Duodenal mucosa (tissue), 2 donors: ENCODE results near the gene RELT.

Source experiments
- H3K27ac ChIP-seq: one replicate; pipeline ENCODE4 v1.7.0; 2013; ENCODE audit warnings: low read depth, low read length
- H3K27me3 ChIP-seq, 2 donors: one replicate each; pipeline ENCODE4 v1.7.0; 2013; ENCODE audit warnings: low read length in 2 of 2, control low read depth in 1 of 2; ENCODE audit not compliant: insufficient read depth in 2 of 2, control insufficient read depth in 1 of 2
- H3K36me3 ChIP-seq, 2 donors: one replicate each; pipeline ENCODE4 v1.7.0; 2013; ENCODE audit warnings: low read length in 2 of 2, control low read depth in 1 of 2; ENCODE audit not compliant: insufficient read depth in 2 of 2, control insufficient read depth in 1 of 2
- H3K4me1 ChIP-seq, 2 donors: one replicate each; pipeline ENCODE4 v1.7.0; 2013; ENCODE audit warnings: low read length in 2 of 2, control low read depth in 1 of 2; ENCODE audit not compliant: insufficient read depth in 2 of 2, control insufficient read depth in 1 of 2
- H3K4me3 ChIP-seq, 2 donors: one replicate each; pipeline ENCODE4 v1.7.0; 2013; ENCODE audit warnings: low read length in 2 of 2, low read depth in 1 of 2
- H3K9ac ChIP-seq, 2 donors: one replicate each; pipeline ENCODE4 v1.7.0; 2013; ENCODE audit warnings: low read length in 2 of 2, low read depth in 1 of 2
- H3K9me3 ChIP-seq, 2 donors: one replicate each; pipeline ENCODE4 v1.7.0; 2013; ENCODE audit warnings: low read length in 2 of 2, control low read depth in 1 of 2; ENCODE audit not compliant: control insufficient read depth in 1 of 2

RELT gene

DNA sequence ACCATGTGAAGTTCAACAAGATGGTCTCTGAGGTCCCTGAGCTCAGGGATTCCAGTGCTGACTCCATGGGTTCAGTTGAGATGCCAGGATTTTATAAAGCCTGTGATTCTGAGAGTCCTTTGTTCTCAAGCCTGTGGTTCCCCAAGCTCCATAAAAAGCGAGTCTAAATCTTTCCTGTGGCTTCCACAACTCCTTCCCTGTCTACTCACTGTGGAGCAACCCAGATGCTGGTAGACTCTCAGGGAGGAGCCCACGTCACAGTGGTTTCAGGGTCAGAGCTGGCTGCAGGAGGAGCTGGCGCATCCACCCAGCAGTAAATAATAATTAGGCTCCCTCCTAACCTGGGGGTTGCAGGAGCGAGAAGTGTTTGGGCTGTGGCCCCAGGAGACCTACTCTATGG is 2.0 kb upstream of the RELT start:
- Histone ChIP-seq H3K9ac (no peak overlapping the region), H3K36me3 (no peaks in the 10 kb centered on the region), H3K27me3 (no peaks in the 10 kb centered on the region), H3K4me1 (peaks cover 4 to 21% of the 10 kb centered on the region in 2 donors), H3K4me3 (no peak overlapping the region), H3K9me3 (no peaks in the 10 kb centered on the region), H3K27ac (no peak overlapping the region)

DNA sequence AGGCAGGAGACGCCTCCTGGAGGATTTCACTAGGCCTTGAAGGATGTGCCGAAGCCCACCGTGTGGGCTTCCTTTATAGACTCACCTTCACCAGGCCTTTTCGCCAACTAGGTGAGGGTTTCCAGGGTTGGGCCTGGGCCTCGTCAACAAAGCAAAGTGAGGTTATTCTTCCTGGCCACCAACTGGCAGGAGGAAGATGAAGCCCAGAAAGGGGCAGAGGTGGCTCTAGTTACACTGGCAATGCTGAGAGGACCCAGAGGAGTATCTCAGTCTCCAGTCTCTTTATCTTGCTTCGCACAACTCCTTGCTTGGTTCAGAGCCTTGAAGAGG is 404 bp upstream of the RELT start:
- H3K27me3 ChIP-seq = no peaks in the 10 kb centered on the region
- no peaks in the 10 kb centered on the region for H3K9me3 ChIP-seq
- H3K4me1 ChIP-seq = peaks cover 4 to 23% of the 10 kb centered on the region in 2 donors
- H3K27ac ChIP-seq = peak overlapping the region; percentile 17
- H3K9ac ChIP-seq = peak overlapping the region in 1 of 2 donors; percentile 18
- no peak overlapping the region for H3K4me3 ChIP-seq
- no peaks in the 10 kb centered on the region for H3K36me3 ChIP-seq

DNA sequence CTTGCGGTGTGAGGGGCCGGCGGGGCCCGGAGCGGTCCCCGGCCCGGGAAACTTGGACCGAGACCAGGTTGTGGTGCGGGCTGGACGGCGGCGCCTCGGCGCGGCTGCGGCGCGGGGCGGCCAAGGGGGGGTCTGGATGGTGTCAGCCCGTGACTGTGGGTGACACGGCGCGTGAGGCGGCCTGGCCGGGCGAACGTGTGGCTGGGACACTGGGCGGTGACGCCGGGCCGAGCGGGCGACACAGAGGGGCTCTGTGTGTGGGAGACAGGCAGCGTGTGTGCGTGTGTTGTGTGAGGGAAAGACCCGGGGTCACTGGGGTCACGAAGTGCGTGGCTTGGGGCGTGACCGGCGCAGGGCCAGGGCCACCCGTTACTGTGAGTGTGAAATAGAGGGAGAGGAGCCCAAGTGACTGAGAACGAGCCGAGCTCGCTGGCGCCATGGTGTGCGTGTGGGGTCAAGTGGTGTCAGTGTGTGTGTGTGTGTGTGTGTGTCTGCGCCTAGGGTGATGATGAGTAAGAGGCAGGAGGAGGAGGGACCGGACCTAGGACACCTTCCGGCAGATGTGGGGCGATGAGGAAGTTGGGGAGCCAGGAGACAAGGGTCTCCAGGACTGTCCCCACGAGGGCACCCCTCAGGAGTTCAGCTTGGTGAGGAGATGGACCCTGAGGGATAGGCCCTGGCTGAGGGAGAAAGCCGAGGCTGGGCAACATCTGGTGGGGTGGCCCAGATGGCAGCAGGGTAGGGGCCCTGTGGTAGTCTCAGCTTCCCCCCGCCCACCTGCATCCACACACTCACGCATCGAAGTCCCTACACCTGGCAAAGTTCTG is 817 bp downstream of the RELT start:
- Histone ChIP-seq H3K9me3 (no peaks in the 10 kb centered on the region), H3K9ac (peak overlapping the region; percentile 81 to 97), H3K4me3 (peak overlapping the region; percentile 74 to 89), H3K4me1 (peaks cover 10 to 23% of the 10 kb centered on the region in 2 donors), H3K36me3 (no peaks in the 10 kb centered on the region), H3K27ac (peak overlapping the region; percentile 65), H3K27me3 (no peaks in the 10 kb centered on the region)

DNA sequence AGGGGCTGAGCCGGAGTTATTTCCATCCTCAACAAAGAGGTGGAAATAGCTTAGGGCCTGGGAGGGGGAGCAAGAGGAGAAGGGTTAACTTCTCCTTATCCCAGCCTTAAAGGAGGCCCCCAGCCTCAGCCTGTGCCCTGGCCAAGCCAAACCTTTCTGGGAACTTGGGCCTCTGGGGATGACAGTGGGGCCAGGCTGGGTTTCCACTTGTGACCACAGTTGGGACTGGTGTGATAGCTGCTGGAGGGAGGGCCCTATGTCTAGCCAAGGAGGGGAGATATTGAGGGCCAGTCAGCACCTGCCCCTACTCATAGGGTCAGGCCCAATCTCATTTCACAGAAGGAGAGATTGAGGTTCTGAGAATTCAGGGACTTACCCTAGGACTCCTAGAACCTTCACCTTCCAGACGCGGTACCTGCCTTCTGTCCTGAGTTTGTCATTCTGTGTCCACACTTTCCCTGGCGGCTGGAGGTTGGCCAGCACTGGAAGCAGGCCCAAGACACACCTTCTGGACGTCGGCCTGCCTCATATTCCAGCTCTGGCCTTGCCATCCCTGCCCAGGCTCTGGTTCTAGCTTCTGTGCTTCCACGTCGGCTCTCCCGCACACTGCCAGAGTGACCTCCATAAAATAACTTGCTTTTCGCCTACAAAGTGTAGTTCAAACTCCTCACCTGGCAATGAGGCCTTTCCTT is 3.1 kb downstream of the RELT start:
- no peaks in the 10 kb centered on the region for H3K36me3 ChIP-seq
- H3K27me3 ChIP-seq = no peaks in the 10 kb centered on the region
- H3K4me3 ChIP-seq = no peak overlapping the region
- no peaks in the 10 kb centered on the region for H3K9me3 ChIP-seq
- peaks cover 27 to 40% of the 10 kb centered on the region in 2 donors for H3K4me1 ChIP-seq
- no peak overlapping the region for H3K27ac ChIP-seq
- H3K9ac ChIP-seq = no peak overlapping the region

DNA sequence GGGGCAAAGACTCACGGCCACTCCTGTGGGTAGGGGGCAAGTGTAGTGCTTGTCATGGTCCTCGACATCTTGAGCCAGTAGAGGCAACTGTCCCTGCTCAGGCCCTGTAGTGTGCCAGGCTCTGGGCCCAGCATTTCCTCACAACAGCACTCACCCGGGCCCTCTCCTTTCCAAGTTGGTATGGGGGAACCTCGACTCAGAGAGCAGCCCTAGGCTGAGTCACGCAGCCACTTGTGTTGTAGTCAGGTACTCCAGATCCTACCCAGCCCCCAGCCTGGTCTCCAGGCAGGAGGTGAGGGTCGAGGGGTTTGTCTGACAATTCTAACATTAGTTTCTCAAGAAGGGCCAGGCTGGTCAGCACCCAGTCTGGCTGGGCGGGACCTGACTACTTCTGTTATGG is 4.1 kb downstream of the RELT start:
- Histone ChIP-seq H3K4me1 (peaks cover 32 to 50% of the 10 kb centered on the region in 2 donors), H3K27ac (no peak overlapping the region)

DNA sequence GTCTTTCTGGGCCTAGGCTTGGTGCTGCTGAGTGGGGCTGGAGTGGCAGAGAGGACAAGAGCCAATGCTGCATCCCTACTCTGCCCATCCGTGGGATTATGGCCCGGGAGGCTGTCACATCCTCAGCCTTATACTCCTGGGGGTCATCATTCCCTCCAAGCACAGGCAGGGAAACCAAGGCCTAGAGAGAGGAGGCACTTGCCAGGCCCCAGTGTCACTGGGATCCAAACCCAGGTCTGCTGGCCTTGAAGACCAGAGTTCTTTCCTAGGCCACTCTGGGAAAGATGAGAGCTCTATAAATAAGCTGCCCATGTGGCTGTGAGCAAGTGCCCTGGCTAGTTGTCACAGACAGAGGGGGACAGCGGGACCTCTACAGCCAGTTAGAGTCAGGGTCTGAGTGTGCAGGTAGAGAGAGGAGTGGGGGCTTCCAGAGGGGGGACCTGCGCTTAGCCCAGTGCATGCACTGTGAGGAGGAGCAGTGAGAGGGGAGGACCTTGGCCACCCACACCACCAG is 4.8 kb downstream of the RELT start:
- Histone ChIP-seq H3K9ac (no peak overlapping the region), H3K27ac (no peak overlapping the region), H3K27me3 (no peaks in the 10 kb centered on the region), H3K9me3 (no peaks in the 10 kb centered on the region), H3K4me1 (peaks cover 28 to 56% of the 10 kb centered on the region in 2 donors), H3K4me3 (no peak overlapping the region), H3K36me3 (no peaks in the 10 kb centered on the region)

More for the DNA sequence above, 4.1 kb downstream of the RELT start:
- H3K36me3 ChIP-seq = no peaks in the 10 kb centered on the region
- no peaks in the 10 kb centered on the region for H3K27me3 ChIP-seq
- no peak overlapping the region for H3K4me3 ChIP-seq
- H3K9ac ChIP-seq = no peak overlapping the region
- no peaks in the 10 kb centered on the region for H3K9me3 ChIP-seq

GRCh38 chr11:73381589-73381988 is 5.4 kb downstream of the RELT start:
- H3K9ac ChIP-seq = no peak overlapping the region
- H3K36me3 ChIP-seq = no peaks in the 10 kb centered on the region
- no peaks in the 10 kb centered on the region for H3K9me3 ChIP-seq
- H3K27me3 ChIP-seq = no peaks in the 10 kb centered on the region
- H3K4me3 ChIP-seq = no peak overlapping the region
- no peak overlapping the region for H3K27ac ChIP-seq
- peaks cover 28 to 62% of the 10 kb centered on the region in 2 donors for H3K4me1 ChIP-seq

DNA sequence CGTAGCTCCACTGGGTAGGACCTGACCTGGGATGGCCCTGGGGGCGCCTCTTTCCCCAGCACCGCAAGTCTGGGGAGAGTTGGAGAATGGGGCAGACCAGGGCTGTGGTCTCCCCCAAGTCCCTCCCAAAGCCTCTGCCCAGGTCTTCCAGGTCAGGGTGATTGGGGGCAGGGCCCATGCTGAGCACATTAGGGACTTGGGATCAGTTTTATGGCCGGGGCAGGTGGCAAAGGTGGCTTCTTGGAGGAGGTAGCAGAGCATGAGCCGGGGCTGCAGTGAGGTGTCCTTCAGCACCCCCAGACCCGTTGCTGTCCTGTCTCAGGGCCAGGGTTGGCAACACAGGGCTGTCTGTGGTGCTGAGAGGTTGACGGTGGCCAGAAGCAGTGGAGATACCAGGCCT is 6.0 kb downstream of the RELT start:
- no peak overlapping the region for H3K9ac ChIP-seq
- H3K36me3 ChIP-seq = no peaks in the 10 kb centered on the region
- H3K4me1 ChIP-seq = peaks cover 28 to 62% of the 10 kb centered on the region in 2 donors
- no peaks in the 10 kb centered on the region for H3K9me3 ChIP-seq
- H3K27ac ChIP-seq = no peak overlapping the region
- no peaks in the 10 kb centered on the region for H3K27me3 ChIP-seq
- H3K4me3 ChIP-seq = no peak overlapping the region

- peak overlapping the region in 1 of 2 donors; percentile 10 for H3K9ac ChIP-seq
- no peak overlapping the region for H3K4me3 ChIP-seq
- no peak overlapping the region for H3K27ac ChIP-seq
- peaks cover 28 to 62% of the 10 kb centered on the region in 2 donors for H3K4me1 ChIP-seq
- H3K36me3 ChIP-seq = no peaks in the 10 kb centered on the region
- no peaks in the 10 kb centered on the region for H3K27me3 ChIP-seq
- H3K9me3 ChIP-seq = no peaks in the 10 kb centered on the region
Measured at GRCh38 chr11:73382747-73383146, 6.5 kb downstream of the RELT start.
